Measurements from ENCODE around the gene COA8.

COA8 gene

GRCh38 chr14:103543721-103544387, 18.9 kb upstream of the COA8 start:
- no peak for TF ChIP-seq CTCF (IDR thresholded peaks at IDR 0.05; ENCODE audit: insufficient read depth, low read length, poor library complexity, severe bottlenecking)
- H3K4me3 ChIP-seq (replicated peaks; ENCODE audit: low read depth, low read length): no peak overlapping the region
- no peaks in the 10 kb centered on the region for H3K36me3 ChIP-seq (ENCODE audit: control insufficient read depth, insufficient read depth, low read length)
- peak; percentile 10 for DNase-seq (ENCODE audit: extremely low read depth, insufficient read length)
- no peaks in the 10 kb centered on the region for H3K27me3 ChIP-seq (replicated peaks; ENCODE audit: control insufficient read depth, insufficient read depth, low read length)

- DNase-seq (ENCODE audit: extremely low read depth, insufficient read length): no peak
- Histone ChIP-seq H3K36me3 (ENCODE audit: control insufficient read depth, insufficient read depth, low read length) (no peaks in the 10 kb centered on the region), H3K27me3 (replicated peaks; ENCODE audit: control insufficient read depth, insufficient read depth, low read length) (no peaks in the 10 kb centered on the region), H3K4me3 (replicated peaks; ENCODE audit: low read depth, low read length) (no peak overlapping the region)
- TF ChIP-seq CTCF (IDR thresholded peaks at IDR 0.05; ENCODE audit: insufficient read depth, low read length, poor library complexity, severe bottlenecking): no peak
Observed at GRCh38 chr14:103544388-103545218, 18.2 kb upstream of the COA8 start.

GRCh38 chr14:103545219-103545914, 17.4 kb upstream of the COA8 start:
- Histone ChIP-seq H3K36me3 (ENCODE audit: control insufficient read depth, insufficient read depth, low read length) (no peaks in the 10 kb centered on the region), H3K27me3 (replicated peaks; ENCODE audit: control insufficient read depth, insufficient read depth, low read length) (no peaks in the 10 kb centered on the region), H3K4me3 (replicated peaks; ENCODE audit: low read depth, low read length) (no peak overlapping the region)
- TF ChIP-seq CTCF (IDR thresholded peaks at IDR 0.05; ENCODE audit: insufficient read depth, low read length, poor library complexity, severe bottlenecking): no peak
- DNase-seq (ENCODE audit: extremely low read depth, insufficient read length): no peak

- no peak for DNase-seq (ENCODE audit: extremely low read depth, insufficient read length)
- Histone ChIP-seq H3K4me3 (replicated peaks; ENCODE audit: low read depth, low read length) (no peak overlapping the region), H3K36me3 (ENCODE audit: control insufficient read depth, insufficient read depth, low read length) (no peaks in the 10 kb centered on the region), H3K27me3 (replicated peaks; ENCODE audit: control insufficient read depth, insufficient read depth, low read length) (no peaks in the 10 kb centered on the region)
- no peak for TF ChIP-seq CTCF (IDR thresholded peaks at IDR 0.05; ENCODE audit: insufficient read depth, low read length, poor library complexity, severe bottlenecking)
Observed at GRCh38 chr14:103545915-103546651, 16.7 kb upstream of the COA8 start.

- TF ChIP-seq CTCF (IDR thresholded peaks at IDR 0.05; ENCODE audit: insufficient read depth, low read length, poor library complexity, severe bottlenecking): peak; percentile 88
- H3K27me3 ChIP-seq (replicated peaks; ENCODE audit: control insufficient read depth, insufficient read depth, low read length): no peaks in the 10 kb centered on the region
- peak; percentile 67 for DNase-seq (ENCODE audit: extremely low read depth, insufficient read length)
- no peak overlapping the region for H3K4me3 ChIP-seq (replicated peaks; ENCODE audit: low read depth, low read length)
- no peaks in the 10 kb centered on the region for H3K36me3 ChIP-seq (ENCODE audit: control insufficient read depth, insufficient read depth, low read length)
Observed at GRCh38 chr14:103546652-103547454, 15.9 kb upstream of the COA8 start.

Measured in GM06990 (cell line).